Bronchial epithelial cell (primary cell): ENCODE data around the gene CHTF18. TPM values are rescaled to one million over a fixed set of nuclear protein-coding genes. Genes with fewer than 3 reads are reported as not detected.
"Not testable (repeated sequence)": the region's sequence is repeated elsewhere in the genome, so short reads cannot be mapped to it uniquely, and the experiment has no call there.

ENCODE experiments used
- DNase-seq: peaks from one replicate; pipeline ENCODE4 v3.0.0-alpha.2; 2010; ENCODE audit warnings: low read depth
- FAIRE-seq: peaks from 2 replicates; lab custom pipeline; 2011; peaks lifted over from hg19 to GRCh38; lab: Jason Lieb, UNC
- H3K27me3 ChIP-seq: 2 replicates; pipeline ENCODE4 v1.5.1; 2011; ENCODE audit warnings: low read length; ENCODE audit not compliant: control insufficient read depth, insufficient read depth
- H3K36me3 ChIP-seq: 2 replicates; pipeline ENCODE4 v1.5.1; 2011; ENCODE audit warnings: low read length; ENCODE audit not compliant: control insufficient read depth, insufficient read depth
- H3K4me3 ChIP-seq: 2 replicates; pipeline ENCODE4 v1.5.1; 2011; ENCODE audit warnings: mild to moderate bottlenecking, low read depth, low read length, control low read depth
- CTCF ChIP-seq: IDR thresholded peaks from 2 replicates; pipeline ENCODE4 v1.5.1; 2011; ENCODE audit warnings: mild to moderate bottlenecking, moderate library complexity, low read length, control low read depth, inconsistent platforms; ENCODE audit not compliant: insufficient read depth, severe bottlenecking
- total RNA-seq: library from RNA; depleted of rRNA; stranded (reverse); fragments of >200 nt; gene quantifications from 2 replicates; pipeline ENCODE4 v1.2.1, GENCODE V29; 2014

CHTF18 gene
- total RNA-seq, 1 donor from 2014 or later, result 1.6 TPM

- no peaks in the 10 kb centered on the region for H3K36me3 ChIP-seq
- no peak for FAIRE-seq
- no peak for DNase-seq
- TF ChIP-seq CTCF, result no peak
- no peak overlapping the region for H3K4me3 ChIP-seq
- H3K27me3 ChIP-seq, result no peaks in the 10 kb centered on the region
Measured at GRCh38 chr16:831571-832413, 43.4 kb downstream of the CHTF18 start.

DNA sequence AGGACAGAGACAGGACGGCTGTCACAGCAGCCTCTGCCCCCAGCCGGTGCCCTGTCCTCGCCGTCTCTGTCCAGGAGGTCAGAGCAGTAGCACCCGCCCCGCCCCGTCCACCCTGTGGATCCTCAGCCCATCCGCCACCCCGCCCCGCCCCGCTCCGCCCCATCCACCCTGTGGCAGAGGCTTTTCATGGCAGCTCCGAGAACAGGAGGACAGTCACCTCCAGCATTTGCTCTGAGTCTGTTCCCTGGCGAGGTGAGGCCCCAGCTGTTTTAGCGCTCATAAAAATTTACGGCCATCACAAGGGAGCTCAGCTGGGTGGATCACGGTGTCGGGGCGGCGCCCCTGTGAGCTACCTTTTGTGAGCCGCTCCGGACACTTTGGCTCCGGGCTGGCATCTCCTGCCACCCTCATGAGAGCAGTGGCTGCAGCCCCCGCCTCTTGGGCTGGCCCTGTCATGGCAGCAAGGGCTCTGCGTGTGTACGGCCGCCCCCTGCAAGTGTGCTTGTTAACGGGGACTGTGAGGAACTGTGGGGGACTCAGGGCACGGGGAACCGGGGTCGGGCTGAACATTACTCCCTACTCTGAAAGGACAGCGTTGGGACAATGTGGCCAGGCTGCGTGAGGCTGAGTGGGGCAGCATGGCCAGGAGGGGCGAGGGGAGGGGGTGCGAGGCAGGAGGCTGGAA, 44.4 kb downstream of the CHTF18 start:
- no peak for TF ChIP-seq CTCF
- H3K36me3 ChIP-seq, result no peaks in the 10 kb centered on the region

GRCh38 chr16:833411-833810, 45.0 kb downstream of the CHTF18 start:
- DNase-seq, result no peak
- no peaks in the 10 kb centered on the region for H3K27me3 ChIP-seq
- H3K36me3 ChIP-seq, result no peaks in the 10 kb centered on the region
- no peak for FAIRE-seq
- H3K4me3 ChIP-seq, result no peak overlapping the region
- TF ChIP-seq CTCF, result no peak

More for the DNA sequence above, 44.4 kb downstream of the CHTF18 start:
- no peaks in the 10 kb centered on the region for H3K27me3 ChIP-seq
- DNase-seq (no peak), FAIRE-seq (no peak)
- no peak overlapping the region for H3K4me3 ChIP-seq

DNA sequence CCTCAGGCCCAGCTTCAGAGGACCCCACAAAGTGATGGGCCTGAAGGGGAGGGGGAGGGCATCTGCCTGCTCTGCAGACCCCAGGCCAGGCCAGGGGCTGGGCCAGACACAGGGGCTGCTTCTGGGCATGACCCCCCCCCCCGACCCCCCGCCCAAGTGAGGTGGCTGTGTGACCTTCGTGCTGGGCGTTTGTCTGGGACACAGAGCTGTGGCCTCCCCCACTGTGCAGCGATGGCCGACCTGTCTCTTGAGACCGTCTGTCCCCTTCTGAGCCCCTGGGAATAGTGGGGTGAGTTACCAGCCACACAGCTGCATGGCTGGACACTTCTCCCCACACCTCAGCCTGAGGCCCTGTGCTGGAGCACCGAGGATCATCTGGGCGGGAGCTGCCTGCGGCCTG, 47.0 kb downstream of the CHTF18 start:
- no peaks in the 10 kb centered on the region for H3K36me3 ChIP-seq
- FAIRE-seq (no peak), DNase-seq (no peak)
- TF ChIP-seq CTCF, result no peak
- H3K27me3 ChIP-seq, result no peaks in the 10 kb centered on the region
- no peak overlapping the region for H3K4me3 ChIP-seq

DNA sequence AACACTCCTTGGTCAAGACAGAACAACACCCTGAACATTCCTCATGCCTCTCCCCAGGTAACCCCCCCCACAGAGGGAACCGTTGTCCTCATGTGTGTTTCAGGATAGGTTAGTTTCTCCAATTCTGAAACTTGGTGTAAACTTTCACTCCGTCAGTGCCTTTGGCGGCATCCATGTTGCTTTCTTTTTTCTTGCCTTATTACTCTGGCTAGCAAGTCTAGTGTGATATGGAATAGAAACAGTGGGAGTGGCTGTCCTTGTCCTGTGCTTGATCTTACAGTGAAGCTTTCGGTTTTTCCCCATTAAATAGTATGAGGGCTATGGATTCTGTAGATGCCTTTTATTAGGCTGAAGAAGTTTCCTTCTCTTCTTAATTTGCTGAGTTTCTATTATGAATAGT, 47.8 kb downstream of the CHTF18 start:
- Histone ChIP-seq H3K4me3 (no peak overlapping the region), H3K27me3 (no peaks in the 10 kb centered on the region), H3K36me3 (no peaks in the 10 kb centered on the region)
- DNase-seq (no peak), FAIRE-seq (no peak)
- TF ChIP-seq CTCF, result no peak

DNA sequence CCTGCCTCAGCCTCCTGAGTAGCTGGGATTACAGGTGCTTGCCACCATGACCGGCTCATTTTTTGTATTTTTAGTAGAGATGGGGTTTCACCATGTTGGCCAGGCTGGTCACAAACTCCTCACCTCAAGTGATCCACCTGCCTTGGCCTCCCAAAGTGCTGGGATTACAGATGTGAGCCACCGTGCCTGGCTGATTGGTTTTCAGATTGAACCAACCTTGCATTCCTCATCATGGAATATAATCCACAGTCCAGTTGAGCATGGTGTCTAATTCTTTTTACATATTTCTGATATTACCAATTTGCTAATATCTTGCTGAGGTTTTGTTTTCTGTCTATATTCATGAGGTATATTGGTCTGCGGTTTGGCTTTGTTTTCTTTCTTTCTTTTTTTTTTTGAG, 48.4 kb downstream of the CHTF18 start:
- not testable (repeated sequence) for DNase-seq, H3K27me3 ChIP-seq, FAIRE-seq

More for the DNA sequence above, 48.4 kb downstream of the CHTF18 start:
- not testable (repeated sequence) for H3K4me3 ChIP-seq, H3K36me3 ChIP-seq
